H9 (cell line): ENCODE results near the gene KCNIP4. TPM values are rescaled to one million over a fixed set of nuclear protein-coding genes. Genes with fewer than 3 reads are reported as not detected.

ENCODE experiments used
- DNase-seq: peaks from one replicate; pipeline ENCODE4 v3.0.0-alpha.2; 2017
- H2AFZ ChIP-seq: one replicate; pipeline ENCODE4 v1.6.1; 2013; ENCODE audit warnings: mild to moderate bottlenecking, low read length, control low read depth, moderate library complexity
- H2AK5ac ChIP-seq: 2 replicates; pipeline ENCODE4 v1.6.1; 2013; ENCODE audit warnings: low read length, control low read depth, mixed read lengths; ENCODE audit not compliant: insufficient read length
- H2BK120ac ChIP-seq: one replicate; pipeline ENCODE4 v1.6.1; 2013; ENCODE audit warnings: low read depth, mild to moderate bottlenecking, low read length, control low read depth, inconsistent platforms; ENCODE audit not compliant: poor library complexity, severe bottlenecking
- H2BK12ac ChIP-seq: 2 replicates; pipeline ENCODE4 v1.6.1; 2013; ENCODE audit warnings: low read length, control low read depth, mixed read lengths, low read depth; ENCODE audit not compliant: insufficient read length
- H2BK15ac ChIP-seq: 2 replicates; pipeline ENCODE4 v1.6.1; 2013; ENCODE audit warnings: low read depth, low read length, control low read depth
- H2BK20ac ChIP-seq: one replicate; pipeline ENCODE4 v1.6.1; 2013; ENCODE audit warnings: low read depth, mild to moderate bottlenecking, low read length, control low read depth, inconsistent platforms; ENCODE audit not compliant: poor library complexity, severe bottlenecking
- H2BK5ac ChIP-seq: 2 replicates; pipeline ENCODE4 v1.6.1; 2013; ENCODE audit warnings: low read length, control low read depth, mixed read lengths; ENCODE audit not compliant: insufficient read length
- H3K14ac ChIP-seq: 2 replicates; pipeline ENCODE4 v1.6.1; 2013; ENCODE audit warnings: low read length, control low read depth; ENCODE audit not compliant: insufficient read depth
- H3K18ac ChIP-seq: 2 replicates; pipeline ENCODE4 v1.6.1; 2013; ENCODE audit warnings: low read depth, mild to moderate bottlenecking, mixed read lengths, low read length, control low read depth; ENCODE audit not compliant: insufficient read length
- H3K23ac ChIP-seq: 2 replicates; pipeline ENCODE4 v1.6.1; 2013; ENCODE audit warnings: low read length, control low read depth, mixed read lengths, low read depth; ENCODE audit not compliant: insufficient read length
- H3K23me2 ChIP-seq: 2 replicates; pipeline ENCODE4 v1.6.1; 2013; ENCODE audit warnings: low read depth, mild to moderate bottlenecking, mixed read lengths, low read length, control low read depth; ENCODE audit not compliant: insufficient read length, poor library complexity, severe bottlenecking
- H3K27ac ChIP-seq: 2 replicates; pipeline ENCODE4 v1.5.1; 2013; ENCODE audit warnings: low read length, control low read depth, mixed read lengths, low read depth; ENCODE audit not compliant: insufficient read length
- H3K27me3 ChIP-seq: 2 replicates; pipeline ENCODE4 v1.6.1; 2013; ENCODE audit warnings: low read length, control low read depth, inconsistent platforms; ENCODE audit not compliant: insufficient read depth
- H3K4ac ChIP-seq: 2 replicates; pipeline ENCODE4 v1.6.1; 2013; ENCODE audit warnings: low read depth, mild to moderate bottlenecking, control low read depth, inconsistent platforms, low read length, moderate library complexity
- H3K4me1 ChIP-seq: 2 replicates; pipeline ENCODE4 v1.6.1; 2013; ENCODE audit warnings: low read length, control low read depth, inconsistent platforms; ENCODE audit not compliant: insufficient read depth
- H3K4me2 ChIP-seq: 2 replicates; pipeline ENCODE4 v1.6.1; 2013; ENCODE audit warnings: low read length, control low read depth, mixed read lengths; ENCODE audit not compliant: insufficient read length, insufficient read depth
- H3K56ac ChIP-seq: 2 replicates; pipeline ENCODE4 v1.6.1; 2013; ENCODE audit warnings: low read depth, mild to moderate bottlenecking, mixed read lengths, low read length, control low read depth; ENCODE audit not compliant: insufficient read length
- H3K79me1 ChIP-seq: 2 replicates; pipeline ENCODE4 v1.6.1; 2013; ENCODE audit warnings: low read depth, mild to moderate bottlenecking, moderate library complexity, low read length, control low read depth, inconsistent platforms; ENCODE audit not compliant: insufficient read depth, poor library complexity, severe bottlenecking
- H3K79me2 ChIP-seq: 2 replicates; pipeline ENCODE4 v1.6.1; 2013; ENCODE audit warnings: low read length, control low read depth, inconsistent platforms; ENCODE audit not compliant: insufficient read depth
- H3K9ac ChIP-seq: 2 replicates; pipeline ENCODE4 v1.6.1; 2013; ENCODE audit warnings: low read length, control low read depth, mixed read lengths; ENCODE audit not compliant: insufficient read length; ENCODE audit errors: extremely low read depth
- H3K9me3 ChIP-seq: one replicate; pipeline ENCODE4 v1.6.1; 2013; ENCODE audit warnings: low read depth, low read length, inconsistent platforms; ENCODE audit not compliant: control insufficient read depth
- H3T11ph ChIP-seq: one replicate; pipeline ENCODE4 v1.6.1; 2013; ENCODE audit warnings: mild to moderate bottlenecking, low read length, control low read depth, inconsistent platforms
- H4K20me1 ChIP-seq: one replicate; pipeline ENCODE4 v1.6.1; 2013; ENCODE audit not compliant: control insufficient read depth, insufficient read length, insufficient read depth
- H4K5ac ChIP-seq: 2 replicates; pipeline ENCODE4 v1.6.1; 2013; ENCODE audit warnings: low read depth, mild to moderate bottlenecking, mixed read lengths, low read length, control low read depth; ENCODE audit not compliant: insufficient read length
- H4K8ac ChIP-seq: replicated peaks from 2 replicates; pipeline ENCODE4 v1.6.1; 2013; ENCODE audit warnings: low read length, control low read depth, mixed read lengths, low read depth; ENCODE audit not compliant: insufficient read length
- H4K91ac ChIP-seq: 2 replicates; pipeline ENCODE4 v1.6.1; 2013; ENCODE audit warnings: low read depth, mild to moderate bottlenecking, moderate library complexity, mixed read lengths, low read length, control low read depth; ENCODE audit not compliant: insufficient read length
- H3K27ac Mint-ChIP-seq, 3 experiments: 2 replicates in 2 of 3; 3 replicates in 1 of 3; pipeline ENCODE4 v1.8.0; 2020 to 2021; ENCODE audit warnings: mixed read lengths in 3 of 3, mild to moderate bottlenecking in 1 of 3, moderate library complexity in 1 of 3
- H3K27me3 Mint-ChIP-seq: 2 replicates; pipeline ENCODE4 v1.8.0; 2021; ENCODE audit warnings: low read depth, mild to moderate bottlenecking, moderate library complexity, mixed read lengths
- H3K36me3 Mint-ChIP-seq, 3 experiments: 2 replicates in 2 of 3; 3 replicates in 1 of 3; pipeline ENCODE4 v1.8.0; 2020 to 2021; ENCODE audit warnings: low read depth in 3 of 3, mixed read lengths in 3 of 3; ENCODE audit not compliant: insufficient read depth in 1 of 3
- H3K4me1 Mint-ChIP-seq, 2 experiments: 2 replicates each; pipeline ENCODE4 v1.8.0; 2020; ENCODE audit warnings: mixed read lengths in 2 of 2
- H3K4me3 Mint-ChIP-seq, 2 experiments: 2 replicates in 1 of 2; 3 replicates in 1 of 2; pipeline ENCODE4 v1.8.0; 2020 to 2021; ENCODE audit warnings: mild to moderate bottlenecking in 2 of 2, mixed read lengths in 2 of 2, moderate library complexity in 1 of 2
- H3K9me3 Mint-ChIP-seq, 2 experiments: 2 replicates in 1 of 2; 3 replicates in 1 of 2; pipeline ENCODE4 v1.8.0; 2020; ENCODE audit warnings: mild to moderate bottlenecking in 2 of 2, mixed read lengths in 2 of 2, moderate library complexity in 1 of 2
- CTCF ChIP-seq: fragments of 200-600 bp; sonication (generic); conservative IDR thresholded peaks from 3 replicates; pipeline ENCODE4 v1.8.0; 2021; ENCODE audit warnings: antibody characterized with exemption, mild to moderate bottlenecking
- WGBS: extraction: QIAGEN DNeasy Blood & Tissue Kit; methylation state at CpG from one replicate; pipeline ENCODE4 v1.1.7; 2013; ENCODE audit warnings: missing lambda C conversion rate, low lambda C conversion rate, mixed read lengths; ENCODE audit not compliant: insufficient read length; ENCODE audit errors: extremely low coverage; 5-methylcytosine and 5-hydroxymethylcytosine counted together
- total RNA-seq: library from RNA; stranded (reverse); gene quantifications from 2 replicates; pipeline ENCODE4 v1.2.1, GENCODE V29; 2021

KCNIP4 gene
- total RNA-seq, 1 experiment from 2014 or later, result not detected

- H3K79me2 ChIP-seq, result no peaks in the 10 kb centered on the region
- Mint-ChIP-seq H3K27ac (no peak overlapping the region), H3K4me3 (no peak overlapping the region), H3K9me3 (no peaks in the 10 kb centered on the region; a peak in 1 of 5 replicates), H3K36me3 (no peaks in the 10 kb centered on the region), H3K27me3 (no peaks in the 10 kb centered on the region), H3K4me1 (peaks cover 4 to 7% of the 10 kb centered on the region in 2 experiments)
- no peak overlapping the region for H3K56ac ChIP-seq
- no peaks in the 10 kb centered on the region for H3K79me1 ChIP-seq
- H3K14ac ChIP-seq, result no peak overlapping the region
- WGBS, result no CpG with 5 or more reads among the region's 4 CpGs
- no peak overlapping the region for H3K27ac ChIP-seq
- TF ChIP-seq CTCF, result no peak
- no peaks in the 10 kb centered on the region for H3K9me3 ChIP-seq
- no peak overlapping the region for H4K91ac ChIP-seq
- H3K4me2 ChIP-seq, result no peak overlapping the region
- H4K5ac ChIP-seq, result no peak overlapping the region
- H4K8ac ChIP-seq, result no peak overlapping the region
- H3K4me1 ChIP-seq, result 0 out of 2 replicates have a peak, but pooled peaks cover 3% of the 10 kb centered on the region
- no peak overlapping the region for H3K4ac ChIP-seq
- no peaks in the 10 kb centered on the region for H3K27me3 ChIP-seq
- H3T11ph ChIP-seq, result no peak overlapping the region
- no peak overlapping the region for H2BK20ac ChIP-seq
- no peak overlapping the region for H3K18ac ChIP-seq
- H2AFZ ChIP-seq, result no peak overlapping the region
- DNase-seq, result no peak
- H3K9ac ChIP-seq, result no peak overlapping the region
- H2BK5ac ChIP-seq, result no peak overlapping the region
- no peak overlapping the region for H2AK5ac ChIP-seq
- H2BK12ac ChIP-seq, result no peak overlapping the region
- H3K23me2 ChIP-seq, result no peaks in the 10 kb centered on the region
- H2BK15ac ChIP-seq, result no peak overlapping the region
- no peak overlapping the region for H2BK120ac ChIP-seq
- H4K20me1 ChIP-seq, result no peaks in the 10 kb centered on the region
- no peak overlapping the region for H3K23ac ChIP-seq
Observed at GRCh38 chr4:21248331-21248730, 700.2 kb downstream of the KCNIP4 start.
